HUES48 (cell line): ENCODE data around the gene GHRH.

Experiments
- H3K27ac ChIP-seq: one replicate; pipeline ENCODE4 v1.7.0; 2013; ENCODE audit warnings: low read depth, low read length, inconsistent platforms
- H3K27me3 ChIP-seq: 2 replicates; pipeline ENCODE4 v1.6.1; 2013; ENCODE audit warnings: mild to moderate bottlenecking, low read length; ENCODE audit not compliant: control insufficient read depth, insufficient read depth
- H3K36me3 ChIP-seq: 2 replicates; pipeline ENCODE4 v1.6.1; 2013; ENCODE audit warnings: low read length; ENCODE audit not compliant: control insufficient read depth, insufficient read depth
- H3K4me1 ChIP-seq: 2 replicates; pipeline ENCODE4 v1.6.1; 2013; ENCODE audit warnings: mild to moderate bottlenecking, low read length; ENCODE audit not compliant: control insufficient read depth, insufficient read depth
- H3K4me3 ChIP-seq: 2 replicates; pipeline ENCODE4 v1.5.1; 2013; ENCODE audit warnings: mild to moderate bottlenecking, low read depth, low read length
- H3K9ac ChIP-seq: 2 replicates; pipeline ENCODE4 v1.6.1; 2013; ENCODE audit warnings: mild to moderate bottlenecking, low read depth, low read length, moderate library complexity
- H3K9me3 ChIP-seq: 2 replicates; pipeline ENCODE4 v1.6.1; 2013; ENCODE audit warnings: low read length; ENCODE audit not compliant: control insufficient read depth, insufficient read depth

GHRH gene

DNA sequence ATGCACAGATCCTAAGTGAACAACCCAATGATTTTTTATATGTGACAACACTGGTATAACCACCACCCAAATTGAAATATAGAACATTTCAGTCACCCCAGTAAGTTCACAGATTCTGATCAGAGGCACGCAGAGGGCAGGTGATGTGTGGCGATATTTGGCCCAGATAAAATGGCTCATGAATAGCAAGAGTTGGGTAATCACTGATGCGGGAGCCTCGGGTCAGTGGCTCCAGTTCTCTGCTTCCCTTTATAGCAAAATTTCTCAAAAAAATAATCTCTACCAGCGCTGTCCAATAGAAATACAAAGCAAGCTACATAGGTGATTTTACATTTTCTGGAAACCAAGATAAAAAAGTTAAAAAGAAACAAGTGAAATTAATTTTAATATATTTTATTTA is 14.9 kb downstream of the GHRH start:
- Histone ChIP-seq H3K9ac (no peak overlapping the region), H3K9me3 (no peaks in the 10 kb centered on the region), H3K36me3 (peaks cover 23% of the 10 kb centered on the region), H3K4me3 (no peak overlapping the region), H3K27me3 (no peaks in the 10 kb centered on the region), H3K4me1 (peaks cover 26% of the 10 kb centered on the region), H3K27ac (peak overlapping the region; percentile 10)

DNA sequence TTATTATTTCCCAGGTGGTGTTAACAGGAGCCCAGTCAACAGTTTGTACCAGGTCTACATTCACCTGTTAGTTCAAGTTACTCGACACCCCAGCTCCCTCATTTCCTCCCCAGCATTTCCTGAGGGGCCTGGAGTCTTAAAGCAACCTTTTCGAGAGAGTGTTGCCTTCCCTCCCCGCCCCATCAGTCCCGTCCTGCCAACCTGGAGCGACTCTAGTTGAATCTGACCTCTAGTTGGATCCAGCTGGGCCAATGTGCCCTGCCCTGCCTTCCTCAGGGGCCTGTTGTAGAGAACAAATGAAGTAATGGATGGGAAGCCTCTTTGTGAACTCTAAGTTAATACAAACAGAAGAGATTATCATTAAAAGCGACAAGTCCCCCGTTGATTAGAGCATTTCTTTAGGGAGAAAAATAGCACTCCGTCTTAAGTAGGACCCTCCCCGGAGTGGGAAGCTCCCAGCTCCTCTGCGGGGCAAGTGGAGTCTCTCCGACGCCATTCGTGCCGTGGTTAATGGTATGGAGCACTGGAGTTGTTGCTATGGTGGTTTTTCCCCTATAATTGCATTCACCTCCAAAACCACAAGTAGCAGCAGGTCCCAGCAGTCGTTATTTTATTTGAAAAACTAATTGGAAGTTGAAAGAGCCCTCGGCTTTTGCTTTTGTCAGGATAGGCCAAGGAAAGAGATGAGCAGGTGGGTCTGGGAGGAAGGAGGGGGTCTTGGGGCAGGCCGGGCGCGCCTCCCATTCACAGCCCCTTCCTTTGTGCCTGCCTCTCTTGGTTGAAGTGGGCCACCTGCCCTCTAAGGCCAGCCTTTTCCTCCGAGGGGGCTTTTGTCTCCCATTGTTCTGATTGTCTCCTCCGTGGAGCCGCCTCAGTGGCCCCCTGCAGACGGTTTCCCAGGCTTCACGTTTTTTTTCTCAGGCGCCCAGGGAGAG is 16.1 kb downstream of the GHRH start:
- no peaks in the 10 kb centered on the region for H3K27me3 ChIP-seq
- H3K36me3 ChIP-seq: peaks cover 36% of the 10 kb centered on the region
- H3K9me3 ChIP-seq: no peaks in the 10 kb centered on the region
- H3K27ac ChIP-seq: peak overlapping the region; percentile 90
- H3K9ac ChIP-seq: no peak overlapping the region
- H3K4me3 ChIP-seq: no peak overlapping the region
- peaks cover 19% of the 10 kb centered on the region for H3K4me1 ChIP-seq

DNA sequence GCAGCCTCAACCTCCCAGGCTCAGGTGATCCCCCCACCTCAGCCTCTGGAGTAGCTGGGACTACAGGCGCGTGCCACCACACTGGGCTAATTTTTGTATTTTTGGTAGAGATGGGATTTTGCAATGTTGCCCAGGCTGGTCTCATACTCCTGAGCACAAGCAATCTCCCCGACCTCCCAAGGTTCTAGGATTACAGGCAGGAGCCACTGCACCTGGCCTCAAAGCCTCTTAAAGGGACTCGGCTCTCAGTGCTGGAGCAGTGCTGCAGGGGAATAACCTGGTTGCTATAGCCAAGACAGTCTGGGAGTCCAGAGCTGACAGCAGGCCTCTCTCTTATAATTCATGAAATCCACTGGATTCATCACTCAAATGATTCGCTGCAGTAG is 17.0 kb downstream of the GHRH start:
- Histone ChIP-seq H3K27me3 (no peaks in the 10 kb centered on the region), H3K4me3 (no peak overlapping the region), H3K9ac (no peak overlapping the region), H3K27ac (peak overlapping the region; percentile 90), H3K9me3 (no peaks in the 10 kb centered on the region), H3K36me3 (peaks cover 45% of the 10 kb centered on the region), H3K4me1 (peaks cover 19% of the 10 kb centered on the region)

DNA sequence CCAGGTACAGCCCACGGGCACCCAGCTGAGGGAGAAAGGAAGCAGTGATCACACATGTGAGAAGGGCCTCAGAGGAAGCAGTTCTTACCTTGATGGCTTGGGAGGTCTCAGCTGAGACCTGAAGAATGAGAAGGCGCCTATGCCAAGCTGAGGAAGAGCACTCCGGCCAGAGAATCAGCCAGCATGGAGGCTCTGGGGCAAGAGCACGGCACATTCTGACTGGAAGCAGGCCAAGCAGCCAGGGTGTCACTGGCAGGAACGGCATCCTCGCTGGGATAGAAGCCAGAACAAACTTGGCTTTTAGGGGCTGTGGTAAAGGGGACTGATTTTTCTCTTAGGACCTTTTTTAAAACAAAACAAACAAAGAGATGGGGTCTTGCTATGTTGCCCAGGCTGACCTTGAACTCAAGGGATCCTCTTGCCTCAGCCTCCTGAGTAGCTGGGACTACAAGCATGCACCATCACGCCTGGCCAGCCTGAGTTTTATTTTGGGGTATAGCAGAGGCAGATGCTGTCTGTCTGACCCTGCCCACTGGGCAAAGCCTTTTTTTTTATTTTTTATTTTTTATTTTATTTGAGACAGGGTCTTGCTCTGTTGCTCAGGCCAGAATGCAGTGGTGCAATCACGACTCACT is 17.6 kb downstream of the GHRH start:
- H3K9me3 ChIP-seq: no peaks in the 10 kb centered on the region
- H3K4me1 ChIP-seq: peaks cover 19% of the 10 kb centered on the region
- H3K27me3 ChIP-seq: no peaks in the 10 kb centered on the region
- no peak overlapping the region for H3K4me3 ChIP-seq
- no peak overlapping the region for H3K9ac ChIP-seq
- peak overlapping the region; percentile 12 for H3K27ac ChIP-seq
- peaks cover 50% of the 10 kb centered on the region for H3K36me3 ChIP-seq

DNA sequence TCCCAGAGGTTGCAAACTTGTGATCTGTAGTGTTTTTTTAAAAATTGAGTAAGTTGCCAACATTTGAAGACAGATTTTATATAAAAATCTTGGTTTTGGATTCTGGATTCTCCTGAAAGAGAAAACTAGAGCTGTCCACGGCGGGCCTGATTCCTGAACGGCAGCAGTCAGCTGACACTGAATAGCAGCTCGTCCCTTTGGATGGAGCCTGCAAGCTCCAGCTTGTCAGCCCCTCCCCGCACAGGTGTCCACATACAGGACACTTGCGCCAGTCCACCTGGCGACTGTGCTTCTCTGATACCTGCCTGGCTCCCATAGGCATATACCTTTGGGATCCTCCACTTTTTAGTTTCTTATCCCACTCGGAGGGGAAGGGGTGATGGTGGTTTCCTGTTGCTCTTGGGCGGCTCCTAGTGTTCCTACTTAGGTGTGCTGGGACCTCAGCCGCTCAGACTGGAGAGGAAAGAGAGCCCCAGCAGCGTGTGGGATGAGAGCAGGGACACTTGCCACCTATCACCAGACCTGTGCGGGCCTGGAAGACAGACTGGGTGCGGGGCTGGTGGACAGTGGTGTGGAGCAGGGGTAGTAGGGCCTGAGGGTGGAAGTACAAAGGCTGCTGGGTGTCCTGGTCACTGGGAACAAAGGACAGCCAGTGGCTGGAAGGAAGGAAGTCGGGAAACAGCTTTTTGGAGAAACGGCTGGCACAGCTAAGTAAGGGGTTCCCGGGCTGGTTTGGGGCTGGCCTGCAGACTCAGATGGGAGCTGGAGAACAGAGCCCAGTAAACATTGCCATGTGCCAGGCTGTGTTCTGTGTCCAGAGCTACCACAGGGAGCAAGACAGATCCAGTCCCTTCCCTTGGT is 18.3 kb downstream of the GHRH start:
- Histone ChIP-seq H3K9ac (no peak overlapping the region), H3K9me3 (no peaks in the 10 kb centered on the region), H3K4me3 (no peak overlapping the region), H3K27ac (peak overlapping the region; percentile 12), H3K27me3 (no peaks in the 10 kb centered on the region), H3K4me1 (peaks cover 19% of the 10 kb centered on the region), H3K36me3 (peaks cover 57% of the 10 kb centered on the region)

DNA sequence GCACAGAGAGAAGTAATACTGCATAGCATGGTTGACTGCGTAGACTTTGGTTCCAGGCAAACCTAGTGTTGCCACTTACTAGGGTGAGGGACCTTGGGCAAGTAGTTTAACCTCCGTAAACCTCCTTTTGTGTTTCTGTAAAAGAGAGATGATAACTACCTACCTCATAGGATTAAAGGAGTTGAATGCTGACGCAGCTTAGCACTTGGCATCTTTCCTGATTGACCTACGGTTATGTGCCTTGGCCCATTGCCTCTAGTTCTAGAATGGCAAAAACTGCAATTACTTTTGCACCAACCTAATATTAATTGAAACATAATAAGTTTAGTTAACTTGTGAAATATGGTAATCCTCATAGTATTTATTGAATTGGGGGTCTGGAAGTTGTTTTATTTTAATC is 19.1 kb downstream of the GHRH start:
- Histone ChIP-seq H3K4me1 (peaks cover 19% of the 10 kb centered on the region), H3K36me3 (peaks cover 65% of the 10 kb centered on the region), H3K4me3 (no peak overlapping the region), H3K9me3 (no peaks in the 10 kb centered on the region), H3K9ac (no peak overlapping the region), H3K27me3 (no peaks in the 10 kb centered on the region), H3K27ac (no peak overlapping the region)

DNA sequence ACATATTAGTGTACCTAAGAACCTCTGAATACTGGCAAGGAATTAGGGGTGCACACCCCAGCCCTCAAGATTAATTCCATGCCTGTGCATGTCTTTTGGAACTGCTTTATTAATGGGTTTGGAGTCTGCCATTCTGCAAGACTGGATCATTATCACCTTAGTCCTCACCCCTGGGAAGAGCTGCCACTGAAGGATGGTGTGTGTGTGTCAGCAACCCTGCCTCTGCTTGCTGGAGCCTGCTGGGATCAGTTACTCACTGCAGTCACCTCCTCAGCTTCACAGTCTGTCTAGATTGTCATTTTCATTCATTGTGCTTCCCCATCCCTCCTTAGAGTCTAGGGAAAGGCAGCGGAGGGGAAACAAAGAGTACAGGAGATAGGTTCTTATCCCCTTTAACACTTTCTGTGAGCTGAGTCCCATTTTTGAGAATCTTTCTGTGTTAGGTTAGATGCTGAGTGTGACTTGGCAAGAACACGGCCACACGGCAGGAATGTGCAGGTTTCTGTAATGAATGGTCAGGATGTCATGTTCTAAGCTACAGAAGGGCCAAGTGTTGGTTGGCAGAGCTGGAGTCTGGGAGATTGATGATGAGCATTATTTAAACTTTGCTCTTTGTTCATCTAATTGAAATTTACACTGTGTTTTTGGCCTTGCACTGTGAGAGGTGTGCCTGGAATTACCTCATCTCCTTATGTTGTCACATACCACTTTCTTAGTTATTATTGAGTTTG is 21.1 kb downstream of the GHRH start:
- H3K4me1 ChIP-seq: peaks cover 11% of the 10 kb centered on the region
- H3K4me3 ChIP-seq: no peak overlapping the region
- peaks cover 84% of the 10 kb centered on the region for H3K36me3 ChIP-seq
- no peaks in the 10 kb centered on the region for H3K27me3 ChIP-seq
- no peaks in the 10 kb centered on the region for H3K9me3 ChIP-seq
- H3K27ac ChIP-seq: no peak overlapping the region
- no peak overlapping the region for H3K9ac ChIP-seq

DNA sequence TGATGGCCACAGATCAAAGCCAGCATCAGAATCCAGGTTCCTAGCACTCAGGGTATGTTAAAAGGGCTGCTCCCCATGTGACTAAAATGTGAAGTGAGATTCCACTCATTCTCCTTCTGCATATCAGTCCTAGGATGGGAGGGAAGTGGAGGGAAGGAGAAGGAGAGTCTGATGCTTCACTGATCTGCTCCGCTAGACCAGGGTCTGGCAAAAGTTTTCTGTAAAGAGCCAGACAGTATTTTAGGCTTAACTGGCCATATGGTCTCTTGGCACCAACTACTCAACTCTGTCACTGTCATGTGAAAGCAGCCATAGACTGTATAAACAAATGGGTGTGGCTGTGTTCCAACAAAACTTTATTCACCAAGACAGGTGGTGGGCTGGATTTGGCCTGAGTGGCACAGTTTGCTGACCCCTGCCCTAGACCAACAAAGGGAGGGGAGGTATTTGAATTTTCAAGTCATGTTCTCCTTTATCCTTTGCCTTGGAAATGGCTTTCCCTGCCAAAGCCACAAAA is 22.6 kb downstream of the GHRH start:
- no peak overlapping the region for H3K27ac ChIP-seq
- H3K36me3 ChIP-seq: peaks cover 97% of the 10 kb centered on the region
- H3K4me1 ChIP-seq: no peaks in the 10 kb centered on the region
- no peaks in the 10 kb centered on the region for H3K9me3 ChIP-seq
- H3K4me3 ChIP-seq: no peak overlapping the region
- H3K27me3 ChIP-seq: no peaks in the 10 kb centered on the region
- no peak overlapping the region for H3K9ac ChIP-seq

DNA sequence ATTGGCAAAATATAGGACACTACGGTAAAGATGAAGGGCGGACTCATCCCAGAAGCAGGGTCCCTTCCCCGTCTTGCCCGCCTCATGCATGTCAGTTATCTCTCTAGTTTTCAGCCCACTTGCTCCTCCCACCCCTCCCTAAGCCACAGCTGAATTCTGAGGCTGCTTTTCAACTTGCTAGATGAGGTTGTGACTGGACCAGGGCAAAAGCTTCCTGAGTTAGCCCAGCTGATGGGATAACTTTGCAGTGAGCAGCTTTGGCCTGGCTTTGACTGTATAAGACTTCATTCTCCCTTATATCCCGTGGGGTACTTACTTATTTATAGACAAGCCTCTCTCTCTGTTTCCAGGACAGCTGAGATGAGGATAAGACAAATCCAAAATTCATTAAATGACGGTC is 23.2 kb downstream of the GHRH start:
- H3K9ac ChIP-seq: no peak overlapping the region
- H3K36me3 ChIP-seq: peaks cover 97% of the 10 kb centered on the region
- H3K27ac ChIP-seq: no peak overlapping the region
- H3K4me3 ChIP-seq: no peak overlapping the region
- H3K27me3 ChIP-seq: no peaks in the 10 kb centered on the region
- H3K9me3 ChIP-seq: no peaks in the 10 kb centered on the region
- no peaks in the 10 kb centered on the region for H3K4me1 ChIP-seq

DNA sequence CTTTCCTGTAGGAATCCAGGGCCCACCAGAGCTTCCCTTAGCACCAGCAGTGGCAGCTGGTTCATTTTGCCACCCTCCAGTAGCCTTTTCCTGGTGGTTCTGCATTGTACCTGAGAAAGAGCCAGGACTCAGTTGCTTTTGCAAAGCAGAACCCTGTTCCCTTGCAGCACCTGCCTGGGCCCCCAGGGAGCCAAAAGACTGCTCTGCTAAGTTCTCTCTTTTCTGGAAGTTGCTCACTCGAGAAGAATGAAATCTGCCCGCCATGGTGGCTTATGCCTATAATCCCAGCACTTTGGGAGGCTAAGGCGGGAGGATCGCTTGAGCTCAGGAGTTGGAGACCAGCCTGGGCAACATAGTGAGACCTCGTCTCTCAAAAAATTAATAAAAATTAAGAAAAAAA is 24.0 kb downstream of the GHRH start:
- no peak overlapping the region for H3K9ac ChIP-seq
- no peaks in the 10 kb centered on the region for H3K4me1 ChIP-seq
- no peak overlapping the region for H3K4me3 ChIP-seq
- no peaks in the 10 kb centered on the region for H3K27me3 ChIP-seq
- peaks cover 98% of the 10 kb centered on the region for H3K36me3 ChIP-seq
- no peaks in the 10 kb centered on the region for H3K9me3 ChIP-seq
- H3K27ac ChIP-seq: no peak overlapping the region
